ENCODE data around the gene EEFSEC. TPM values are rescaled to one million over a fixed set of nuclear protein-coding genes. Genes with fewer than 3 reads are reported as not detected.

EEFSEC gene
- total RNA-seq, 1 experiment from 2014 or later: 9.5 TPM

GRCh38 chr3:128163432-128163831 is 10.2 kb downstream of the EEFSEC start:
- no peaks in the 10 kb centered on the region for H3K27me3 ChIP-seq (ENCODE audit: insufficient read depth, low read length)
- WGBS (ENCODE audit: extremely low coverage, insufficient read length, low lambda C conversion rate): no CpG with 5 or more reads among the region's 5 CpGs

More at GRCh38 chr3:128163432-128163831, 10.2 kb downstream of the EEFSEC start:
- Histone ChIP-seq H3T11ph (ENCODE audit: low read length) (no peak overlapping the region), H4K20me1 (ENCODE audit: control insufficient read depth, insufficient read depth, insufficient read length) (no peaks in the 10 kb centered on the region), H3K4ac (ENCODE audit: low read depth, low read length) (no peak overlapping the region), H3K18ac (ENCODE audit: insufficient read length, low read depth, low read length) (no peak overlapping the region), H3K23ac (ENCODE audit: insufficient read length, low read depth, low read length) (no peak overlapping the region), H4K5ac (ENCODE audit: insufficient read length, low read depth, low read length) (no peak overlapping the region), H2BK12ac (ENCODE audit: insufficient read length, low read depth, low read length) (no peak overlapping the region), H3K4me1 (ENCODE audit: insufficient read depth, low read length) (no peaks in the 10 kb centered on the region; the same call in 1 of the 2 replicates), H3K27ac (ENCODE audit: insufficient read length, low read depth, low read length) (no peak overlapping the region), H3K79me1 (ENCODE audit: insufficient read depth, low read depth, low read length, poor library complexity, severe bottlenecking) (no peaks in the 10 kb centered on the region), H3K4me2 (ENCODE audit: insufficient read depth, insufficient read length, low read length) (no peak overlapping the region), H4K8ac (replicated peaks; ENCODE audit: insufficient read length, low read depth, low read length) (no peak overlapping the region), H2BK20ac (ENCODE audit: low read depth, low read length, poor library complexity, severe bottlenecking) (no peak overlapping the region), H2AFZ (ENCODE audit: low read length) (no peak overlapping the region), H3K23me2 (ENCODE audit: insufficient read length, low read depth, low read length, poor library complexity, severe bottlenecking) (no peaks in the 10 kb centered on the region), H3K79me2 (ENCODE audit: insufficient read depth, low read length) (no peaks in the 10 kb centered on the region), H2BK120ac (ENCODE audit: low read depth, low read length, poor library complexity, severe bottlenecking) (no peak overlapping the region), H3K9ac (ENCODE audit: extremely low read depth, insufficient read length, low read length) (no peak overlapping the region), H2AK5ac (ENCODE audit: insufficient read length, low read length) (no peak overlapping the region), H3K56ac (ENCODE audit: insufficient read length, low read depth, low read length) (no peak overlapping the region), H4K91ac (ENCODE audit: insufficient read length, low read depth, low read length) (no peak overlapping the region), H3K9me3 (ENCODE audit: control insufficient read depth, low read depth, low read length) (no peaks in the 10 kb centered on the region), H2BK5ac (ENCODE audit: insufficient read length, low read length) (no peak overlapping the region), H3K14ac (ENCODE audit: insufficient read depth, low read length) (no peak overlapping the region), H2BK15ac (ENCODE audit: low read depth, low read length) (no peak overlapping the region)
- no peak for DNase-seq
- Mint-ChIP-seq H3K9me3 (no peaks in the 10 kb centered on the region; a peak in 1 of 5 replicates), H3K27me3 (ENCODE audit: low read depth) (no peaks in the 10 kb centered on the region), H3K36me3 (ENCODE audit: insufficient read depth in 1 of 3, low read depth in 3 of 3) (peaks cover 0 to 5% (median 0%) of the 10 kb centered on the region in 3 experiments; a peak in 1 of 7 replicates), H3K4me1 (peaks cover 29 to 35% of the 10 kb centered on the region in 2 experiments), H3K27ac (no peak overlapping the region), H3K4me3 (no peak overlapping the region)
- no peak for TF ChIP-seq CTCF (conservative IDR thresholded peaks at IDR 0.05)
